ENCODE results near the gene TAOK2.
A peak's percentile ranks its signal among the peaks of the same experiment; 100 is the strongest.

TAOK2 gene

GRCh38 chr16:29972992-29973383, 680 bp upstream of the TAOK2 start:
- Histone ChIP-seq H3K9me3 (ENCODE audit: control insufficient read depth, insufficient read depth, low read length) (peaks cover 7% of the 10 kb centered on the region; the same call in 1 of the 2 replicates), H3K27ac (ENCODE audit: low read depth, low read length) (no peak overlapping the region), H3K9me2 (replicated peaks; ENCODE audit: control insufficient read depth, low read length) (no peaks in the 10 kb centered on the region), H3K4me2 (ENCODE audit: low read length) (0 out of 2 replicates have a peak overlapping the region, but pooled peaks have one; percentile 2), H3K36me3 (ENCODE audit: control insufficient read depth, low read length) (peaks cover 55% of the 10 kb centered on the region), H3K4me3 (ENCODE audit: low read length) (no peak overlapping the region), H3K27me3 (ENCODE audit: control insufficient read depth, low read length) (no peaks in the 10 kb centered on the region), H4K20me1 (ENCODE audit: control insufficient read depth, insufficient read depth, low read depth, low read length) (peaks cover 10% of the 10 kb centered on the region), H3K4me1 (ENCODE audit: control insufficient read depth, low read length) (peaks cover 30% of the 10 kb centered on the region), H3F3A (ENCODE audit: control insufficient read depth, insufficient read depth) (0 out of 2 replicates have a peak, but pooled peaks cover 6% of the 10 kb centered on the region), H3K79me2 (ENCODE audit: control insufficient read depth, low read length) (peaks cover 43% of the 10 kb centered on the region)
- no peak for TF ChIP-seq CTCF (IDR thresholded peaks at IDR 0.05; ENCODE audit: low read depth, low read length, poor library complexity, severe bottlenecking)
- no peak for TF ChIP-seq EZH2phosphoT487 (IDR thresholded peaks at IDR 0.05; ENCODE audit: borderline replicate concordance, low read length)

GRCh38 chr16:29974291-29975133, 844 bp downstream of the TAOK2 start:
- TF ChIP-seq EZH2phosphoT487 (IDR thresholded peaks at IDR 0.05; ENCODE audit: borderline replicate concordance, low read length) (no peak), CTCF (IDR thresholded peaks at IDR 0.05; ENCODE audit: low read depth, low read length, poor library complexity, severe bottlenecking) (peak; percentile 46)
- peaks cover 7% of the 10 kb centered on the region; the same call in 1 of the 2 replicates for H3K9me3 ChIP-seq (ENCODE audit: control insufficient read depth, insufficient read depth, low read length)
- H3K27me3 ChIP-seq (ENCODE audit: control insufficient read depth, low read length), result no peaks in the 10 kb centered on the region
- no peaks in the 10 kb centered on the region for H3K9me2 ChIP-seq (replicated peaks; ENCODE audit: control insufficient read depth, low read length)
- H3K27ac ChIP-seq (ENCODE audit: low read depth, low read length), result peak overlapping the region; percentile 65
- peaks cover 61% of the 10 kb centered on the region for H3K36me3 ChIP-seq (ENCODE audit: control insufficient read depth, low read length)
- H3K4me2 ChIP-seq (ENCODE audit: low read length), result peak overlapping the region; percentile 97
- peaks cover 45% of the 10 kb centered on the region for H3K79me2 ChIP-seq (ENCODE audit: control insufficient read depth, low read length)
- H3K4me1 ChIP-seq (ENCODE audit: control insufficient read depth, low read length), result peaks cover 30% of the 10 kb centered on the region
- peaks cover 10% of the 10 kb centered on the region for H4K20me1 ChIP-seq (ENCODE audit: control insufficient read depth, insufficient read depth, low read depth, low read length)
- H3K4me3 ChIP-seq (ENCODE audit: low read length), result peak overlapping the region; percentile 99
- H3F3A ChIP-seq (ENCODE audit: control insufficient read depth, insufficient read depth), result 0 out of 2 replicates have a peak, but pooled peaks cover 6% of the 10 kb centered on the region

- TF ChIP-seq CTCF (IDR thresholded peaks at IDR 0.05; ENCODE audit: low read depth, low read length, poor library complexity, severe bottlenecking) (no peak), EZH2phosphoT487 (IDR thresholded peaks at IDR 0.05; ENCODE audit: borderline replicate concordance, low read length) (no peak)
- H3K79me2 ChIP-seq (ENCODE audit: control insufficient read depth, low read length), result peaks cover 45% of the 10 kb centered on the region
- H3K9me3 ChIP-seq (ENCODE audit: control insufficient read depth, insufficient read depth, low read length), result peaks cover 7% of the 10 kb centered on the region; the same call in 1 of the 2 replicates
- H3K4me3 ChIP-seq (ENCODE audit: low read length), result peak overlapping the region; percentile 99
- H3K9me2 ChIP-seq (replicated peaks; ENCODE audit: control insufficient read depth, low read length), result no peaks in the 10 kb centered on the region
- H3K27me3 ChIP-seq (ENCODE audit: control insufficient read depth, low read length), result no peaks in the 10 kb centered on the region
- H3F3A ChIP-seq (ENCODE audit: control insufficient read depth, insufficient read depth), result 0 out of 2 replicates have a peak, but pooled peaks cover 6% of the 10 kb centered on the region
- H4K20me1 ChIP-seq (ENCODE audit: control insufficient read depth, insufficient read depth, low read depth, low read length), result peaks cover 10% of the 10 kb centered on the region
- H3K4me1 ChIP-seq (ENCODE audit: control insufficient read depth, low read length), result peaks cover 30% of the 10 kb centered on the region
- H3K27ac ChIP-seq (ENCODE audit: low read depth, low read length), result no peak overlapping the region
- peak overlapping the region; percentile 97 for H3K4me2 ChIP-seq (ENCODE audit: low read length)
- peaks cover 65% of the 10 kb centered on the region for H3K36me3 ChIP-seq (ENCODE audit: control insufficient read depth, low read length)
Measured at GRCh38 chr16:29975134-29975538, 1.5 kb downstream of the TAOK2 start.

Data from DOHH2 (cell line).